Dermis blood vessel endothelial cell (primary cell): ENCODE results near the gene KIAA1328. TPM values are rescaled to one million over a fixed set of nuclear protein-coding genes. Genes with fewer than 3 reads are reported as not detected.
"Not testable (repeated sequence)": the region's sequence is repeated elsewhere in the genome, so short reads cannot be mapped to it uniquely, and the experiment has no call there.

Experiments used
- DNase-seq: peaks from one replicate; pipeline ENCODE4 v3.0.0; 2010
- total RNA-seq: library from RNA; depleted of rRNA; stranded (reverse); fragments of >200 nt; gene quantifications from 2 replicates; pipeline ENCODE4 v1.2.3, GENCODE V29; 2014

The KIAA1328 gene
- total RNA-seq, result 4.4 and 5.3 TPM in 2 replicates

DNA sequence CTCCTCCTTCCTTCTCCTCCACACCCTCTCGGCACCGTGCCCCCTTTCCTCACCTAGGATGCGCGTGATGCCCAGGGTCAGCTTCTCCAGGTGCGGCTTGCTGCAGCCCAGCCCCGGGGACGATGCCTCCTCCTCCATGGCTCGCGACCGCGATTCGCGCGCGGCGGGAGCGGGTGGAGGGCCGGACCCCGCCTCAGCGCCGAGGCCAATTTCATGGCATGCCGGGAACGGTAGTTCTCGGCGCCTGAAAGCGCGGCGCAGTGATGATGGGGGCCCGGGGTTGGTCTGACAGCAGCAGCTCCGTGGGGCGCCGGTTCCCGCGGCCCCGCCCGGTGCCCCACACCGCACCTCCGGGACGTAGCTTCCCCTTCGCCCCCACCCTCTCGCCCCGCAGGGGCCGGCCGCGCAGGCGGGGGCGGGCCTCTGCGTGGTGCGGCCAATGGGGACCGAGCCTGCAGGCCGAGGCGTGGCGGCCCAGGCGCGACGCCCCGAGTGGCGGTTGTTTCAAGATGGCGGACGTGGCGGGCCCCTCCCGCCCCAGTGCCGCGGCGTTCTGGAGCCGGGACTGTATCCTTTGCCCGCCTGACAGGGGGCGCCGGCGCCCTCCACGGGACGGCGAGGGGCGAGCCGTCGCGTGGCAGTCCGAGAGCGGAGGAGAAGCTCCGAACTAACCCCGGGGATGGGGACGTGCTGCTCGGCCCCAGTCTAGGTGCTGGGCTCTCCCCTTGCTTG lies at the start of gene KIAA1328, which contains the start of gene TPGS2:
KIAA1328 (plus strand) TSS at position 498 of the 732 bp plus-strand sequence; CDS start at position 510, 12 bp downstream.
TPGS2 (minus strand) TSS at position 373 of the 732 bp plus-strand sequence; CDS start at position 138, 235 bp downstream.
- peak; percentile 91 for DNase-seq

DNA sequence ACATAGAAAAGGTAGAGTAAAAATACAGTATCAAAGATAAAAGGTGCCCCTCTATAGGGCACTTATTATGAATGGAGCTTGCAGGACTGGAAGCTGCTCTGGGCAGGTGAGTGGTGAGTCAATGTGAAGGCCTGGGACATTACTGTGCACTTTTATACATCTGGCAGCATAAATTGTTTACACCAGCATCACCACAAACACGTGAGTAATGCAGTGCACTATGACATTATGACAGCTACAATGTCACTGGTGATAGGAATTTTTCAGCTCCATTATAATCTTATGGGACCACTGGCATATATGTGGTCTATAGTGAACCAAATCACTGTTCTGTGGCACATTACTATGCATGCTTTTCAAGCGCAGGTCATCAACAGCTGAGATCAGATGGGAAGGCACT lies 48.2 kb upstream of the KIAA1328 start:
- no peak for DNase-seq

DNA sequence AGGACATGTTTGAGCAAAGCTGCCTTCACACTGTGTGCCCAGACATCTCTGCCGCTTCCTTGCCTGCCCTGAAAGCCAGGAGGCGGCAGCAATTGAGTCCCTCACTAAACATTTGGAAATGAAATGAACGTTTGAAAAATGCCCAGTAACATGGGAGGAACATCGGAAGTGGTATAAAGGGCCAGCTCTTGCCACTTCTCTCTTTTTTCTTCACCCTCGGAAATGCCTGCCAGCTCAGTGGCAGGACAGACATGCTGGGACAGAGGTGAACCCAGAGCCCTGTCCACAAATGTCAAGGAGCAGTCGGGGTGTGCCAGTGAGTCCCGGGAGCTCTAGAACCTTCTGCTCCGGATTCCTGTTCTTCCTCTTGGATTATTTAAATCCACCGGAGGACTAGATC lies 46.2 kb upstream of the KIAA1328 start:
- DNase-seq, result no peak

DNA sequence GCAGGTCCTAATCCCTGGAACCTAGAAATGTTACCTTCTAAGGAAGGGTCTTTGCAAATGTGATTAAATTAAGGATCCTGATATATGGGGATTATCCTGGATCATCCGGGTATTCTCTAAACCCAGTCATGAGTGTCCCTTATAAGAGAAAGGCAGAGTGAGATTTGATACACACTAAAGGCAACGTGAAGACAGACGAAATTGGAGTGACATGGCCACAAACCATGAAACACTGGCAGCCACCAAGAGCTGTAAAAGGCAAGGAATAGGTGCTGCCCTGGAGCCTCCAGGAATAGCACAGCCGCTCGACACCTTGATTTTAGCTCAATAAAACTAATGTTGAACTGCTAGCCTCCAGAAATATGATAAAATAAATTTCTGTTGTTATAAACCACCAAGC lies 45.1 kb upstream of the KIAA1328 start:
- no peak for DNase-seq

DNA sequence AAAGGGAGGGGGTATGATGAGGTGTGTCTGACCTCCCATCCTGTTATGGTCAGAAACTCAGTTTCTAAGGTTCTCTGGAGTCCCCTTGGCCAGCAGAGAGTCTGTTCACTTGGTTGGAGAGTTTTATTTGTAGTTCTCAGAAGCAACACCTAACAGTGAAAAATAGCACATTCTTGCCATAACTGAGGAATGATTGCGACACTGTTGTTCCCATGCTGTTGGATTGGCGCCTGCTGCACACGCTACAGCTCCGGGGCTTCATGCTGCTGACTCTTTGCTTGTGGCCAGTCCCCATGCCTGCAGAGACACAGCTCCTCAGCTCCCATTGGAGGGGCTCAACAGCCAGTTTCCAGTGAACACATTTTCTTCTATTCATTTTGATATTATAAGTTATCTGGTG lies 42.2 kb upstream of the KIAA1328 start:
- no peak for DNase-seq

DNA sequence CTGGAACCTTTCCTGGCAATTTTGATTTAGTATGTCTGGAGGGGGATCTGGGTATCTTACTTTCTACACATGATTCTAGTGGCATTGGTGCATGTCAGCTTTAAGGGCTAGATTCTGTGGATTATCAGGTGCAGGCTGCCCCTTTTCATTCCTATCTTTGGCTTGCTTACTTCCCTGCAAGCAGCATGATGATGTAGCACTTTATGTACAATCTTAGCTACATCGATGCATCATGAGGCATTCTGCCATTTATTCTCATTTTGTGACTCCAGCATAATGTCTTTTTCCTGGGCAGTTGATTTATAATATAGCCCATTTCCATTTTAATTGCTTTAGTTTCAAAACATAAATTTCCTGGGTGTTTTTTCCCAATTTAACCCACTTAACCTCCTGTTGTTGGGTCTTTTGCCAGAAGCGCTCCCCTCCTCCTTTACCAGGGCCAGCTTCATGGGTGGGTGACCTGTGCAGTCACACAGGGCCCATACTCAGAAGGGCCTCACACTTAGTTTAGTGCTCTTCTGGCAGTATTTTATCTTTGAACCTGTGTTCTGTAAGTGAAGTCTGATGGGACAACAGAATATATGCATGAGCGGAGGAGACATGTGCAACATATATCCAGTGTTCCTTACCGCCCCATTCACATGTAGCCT lies 36.2 kb upstream of the KIAA1328 start:
- no peak for DNase-seq

DNA sequence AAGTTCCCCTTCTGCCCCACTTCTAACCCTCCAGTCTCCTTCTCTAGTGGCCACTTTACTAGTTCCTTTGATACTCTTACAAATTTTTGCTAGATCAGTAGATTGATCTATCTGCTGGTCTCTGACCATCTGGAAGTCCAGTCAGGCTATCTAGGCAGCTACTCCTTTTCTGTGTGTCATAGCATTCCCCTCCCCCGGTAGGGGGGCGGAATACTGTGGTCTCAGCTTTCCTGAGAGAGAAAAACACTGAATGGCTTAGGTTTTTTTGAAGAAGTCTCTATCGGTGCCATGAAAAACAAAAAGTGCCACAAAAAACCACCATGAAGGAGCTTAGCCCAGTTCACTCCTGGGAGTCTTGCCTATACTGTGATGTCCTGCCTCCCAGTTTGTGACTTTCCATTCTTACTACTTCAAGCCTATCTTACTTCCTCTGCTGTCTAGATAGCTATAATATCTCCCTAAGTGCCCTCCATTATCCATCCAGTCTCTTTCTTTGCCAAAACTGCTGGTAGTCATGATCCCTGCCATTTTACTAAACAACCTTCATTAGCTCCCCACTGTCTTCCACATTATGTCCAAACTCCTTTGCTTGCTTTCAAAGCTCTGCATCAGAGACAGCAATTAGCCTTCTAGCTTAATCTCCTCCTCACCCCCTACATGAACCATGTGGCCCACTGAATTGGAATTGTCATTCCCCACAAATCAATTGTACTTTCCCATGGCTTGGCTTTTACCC lies 30.0 kb upstream of the KIAA1328 start:
- no peak for DNase-seq

DNA sequence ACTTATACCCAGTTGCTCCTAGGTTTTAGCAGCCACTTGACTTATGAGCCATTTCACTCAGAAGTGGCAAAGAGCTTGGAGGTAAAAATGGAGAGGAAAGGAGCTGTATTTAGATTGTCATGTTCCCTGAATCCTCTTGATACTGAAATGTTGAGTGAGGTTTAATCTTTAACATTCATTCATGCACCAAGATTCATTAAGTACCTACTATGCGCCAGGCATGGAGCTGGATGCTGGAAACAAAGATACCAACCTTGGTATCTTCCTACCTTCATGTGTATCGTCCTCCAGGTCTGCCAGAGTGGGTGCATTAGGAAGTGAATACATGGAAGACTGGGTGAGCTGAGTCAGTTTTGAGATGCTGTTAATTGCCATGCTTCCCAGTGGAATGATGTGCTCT lies 23.8 kb upstream of the KIAA1328 start:
- DNase-seq, result no peak

DNA sequence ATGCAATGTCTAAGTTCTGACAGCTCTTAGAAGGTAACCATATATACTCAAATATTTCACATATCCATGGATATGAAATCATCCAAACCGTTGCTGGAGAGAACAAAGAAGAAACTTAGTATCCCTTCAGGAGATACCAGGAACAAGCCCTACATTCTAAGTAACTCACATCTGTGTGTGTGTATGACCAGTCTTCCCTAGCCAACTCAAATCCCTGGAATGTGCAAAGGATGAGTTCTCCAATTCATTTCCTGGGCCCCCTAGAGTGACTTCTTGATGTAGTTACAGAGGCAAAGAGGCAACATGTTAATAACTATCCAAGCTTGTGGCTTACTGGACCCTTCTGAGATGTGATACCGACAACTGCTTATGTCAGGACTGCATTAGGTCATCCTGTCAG lies 20.2 kb upstream of the KIAA1328 start:
- DNase-seq, result no peak

DNA sequence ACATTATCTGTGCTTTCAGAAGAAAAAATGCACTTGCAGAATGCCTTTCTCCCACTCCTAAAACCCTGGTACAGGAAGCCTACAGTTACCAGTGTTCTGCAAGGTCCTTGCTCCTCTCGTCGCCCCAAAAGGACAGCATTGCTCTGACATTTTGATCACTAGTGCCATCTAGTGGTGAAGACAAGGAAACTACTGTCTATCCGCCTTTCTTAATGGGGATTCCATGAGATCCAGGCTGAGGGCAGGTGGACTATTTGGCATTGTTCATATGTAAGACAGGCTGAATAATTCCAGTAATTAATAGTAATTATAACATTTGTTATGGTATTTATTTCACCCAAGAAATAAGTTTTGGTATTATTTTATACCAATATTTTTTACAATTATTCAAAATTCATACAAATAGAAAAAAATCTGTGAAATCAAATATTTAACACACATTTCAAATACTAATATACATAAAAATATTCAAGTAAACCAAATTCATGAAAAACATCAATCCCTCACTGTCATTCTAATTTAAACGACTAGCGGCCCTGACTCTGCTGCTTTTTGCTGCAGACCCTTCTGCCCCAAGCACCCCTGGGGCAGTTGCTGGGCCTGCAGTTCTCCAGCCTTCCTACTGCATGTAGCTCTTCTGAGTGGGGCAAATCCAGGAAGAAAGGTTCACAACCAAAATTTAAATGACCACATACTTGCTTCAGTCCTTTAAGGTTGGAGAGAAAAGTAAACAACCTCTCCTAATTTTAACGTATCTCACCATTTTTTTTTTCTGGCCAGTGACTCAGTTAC lies 19.1 kb upstream of the KIAA1328 start:
- DNase-seq, result peak; percentile 78

DNA sequence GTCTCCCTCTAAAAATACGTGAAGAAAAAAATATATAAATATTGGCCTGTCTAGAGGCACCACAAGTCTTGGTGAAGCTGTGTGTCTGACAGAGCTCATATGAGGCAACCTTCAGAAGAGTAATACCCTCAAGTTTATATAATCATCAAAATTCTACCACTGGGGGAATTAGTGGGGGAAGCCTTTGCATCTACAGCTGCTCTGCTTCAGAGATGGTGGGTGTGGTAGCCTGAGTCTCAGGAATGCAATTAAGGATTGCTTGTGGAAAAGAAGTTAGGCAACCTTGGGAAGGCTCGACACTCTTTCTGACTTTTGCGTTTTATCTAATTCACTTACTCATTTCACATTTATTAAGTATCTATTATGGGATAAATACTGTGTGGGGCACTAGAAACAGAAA lies 17.5 kb upstream of the KIAA1328 start:
- no peak for DNase-seq

DNA sequence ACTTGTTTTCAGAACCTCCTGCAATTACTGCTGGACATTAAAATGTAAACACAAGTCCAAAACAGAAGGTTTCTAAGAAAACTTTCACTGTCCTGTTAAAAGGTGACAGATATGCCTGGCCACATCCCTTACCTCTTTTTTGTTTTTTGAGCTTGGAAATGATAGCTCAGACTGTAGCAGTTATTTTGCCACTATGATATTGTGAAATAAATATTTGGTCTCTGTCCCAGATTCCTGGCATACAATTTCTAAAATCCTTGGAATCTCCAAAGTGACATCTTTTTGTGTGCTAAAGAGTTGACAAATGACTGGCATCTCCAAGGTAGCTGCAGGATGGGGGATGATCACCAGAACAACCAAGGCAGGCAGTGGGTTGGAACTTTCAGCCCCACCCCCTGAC lies 17.0 kb upstream of the KIAA1328 start:
- no peak for DNase-seq

DNA sequence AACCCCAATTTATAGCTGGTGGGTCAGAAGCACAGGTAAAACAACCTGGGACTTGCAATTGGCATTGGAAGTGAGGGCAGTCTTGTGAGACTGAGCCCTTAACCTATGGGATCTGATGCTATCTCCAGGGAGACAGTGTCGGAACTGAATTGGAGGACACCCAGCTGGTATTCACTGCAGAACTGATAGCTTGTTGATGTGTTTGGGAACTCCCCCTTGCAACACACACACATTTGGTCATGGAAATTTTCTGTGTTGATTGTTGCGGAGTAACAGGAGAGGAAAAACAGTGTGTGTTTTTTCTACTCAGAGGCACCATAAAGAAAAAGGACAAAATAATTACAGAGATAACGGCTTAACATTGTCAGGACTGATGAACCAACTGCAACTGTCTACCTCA lies 16.2 kb upstream of the KIAA1328 start:
- no peak for DNase-seq

DNA sequence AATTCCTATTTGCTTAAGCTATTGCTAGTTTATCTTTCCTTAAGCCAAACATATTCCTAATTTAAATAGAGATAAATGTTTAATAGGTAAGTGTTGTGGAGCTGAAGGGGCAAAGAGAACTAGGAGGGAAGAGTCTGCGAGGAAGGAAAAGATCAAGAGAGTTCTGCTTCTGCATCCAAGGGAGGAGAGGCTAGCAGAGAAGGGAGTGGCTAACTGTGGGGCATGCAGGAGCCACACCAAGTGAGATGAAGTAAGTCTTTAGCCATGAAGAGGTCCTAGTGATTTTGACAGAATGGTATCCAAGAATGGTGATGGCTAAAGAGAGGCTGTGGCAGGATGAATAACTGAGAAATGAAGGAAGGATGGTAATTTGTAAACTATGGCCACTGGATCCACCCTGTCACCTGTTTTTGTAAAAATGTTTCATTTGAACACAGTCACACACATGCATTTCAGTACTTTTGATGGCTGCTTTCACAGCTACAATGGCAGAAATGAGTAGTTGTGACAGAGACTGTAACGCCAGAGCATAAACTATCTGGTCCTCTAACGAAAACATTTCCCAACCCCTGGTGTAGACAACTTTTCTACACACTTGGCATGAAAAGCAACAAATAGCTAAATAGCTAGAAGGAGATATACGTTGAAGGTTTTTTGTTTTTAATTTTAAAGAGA lies 15.7 kb upstream of the KIAA1328 start:
- DNase-seq, result no peak

DNA sequence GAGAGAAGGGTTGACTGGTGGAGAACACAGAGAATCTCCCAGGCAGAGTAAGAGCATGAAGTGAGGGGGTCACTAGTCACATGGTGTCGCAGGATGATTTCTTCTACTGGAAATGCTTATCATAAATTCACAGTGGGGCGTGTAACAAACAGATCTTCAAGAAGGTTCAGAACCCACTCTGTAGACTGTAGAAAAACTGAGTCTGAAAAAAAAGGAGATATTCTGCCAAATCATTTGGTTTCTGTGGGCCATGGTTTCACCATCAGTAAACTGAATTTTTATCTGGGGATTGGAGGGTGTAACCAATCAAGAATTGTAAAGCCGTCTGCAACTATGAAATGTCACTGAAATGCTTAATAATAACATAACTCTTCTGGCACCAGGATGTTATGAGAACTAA lies 15.1 kb upstream of the KIAA1328 start:
- no peak for DNase-seq

DNA sequence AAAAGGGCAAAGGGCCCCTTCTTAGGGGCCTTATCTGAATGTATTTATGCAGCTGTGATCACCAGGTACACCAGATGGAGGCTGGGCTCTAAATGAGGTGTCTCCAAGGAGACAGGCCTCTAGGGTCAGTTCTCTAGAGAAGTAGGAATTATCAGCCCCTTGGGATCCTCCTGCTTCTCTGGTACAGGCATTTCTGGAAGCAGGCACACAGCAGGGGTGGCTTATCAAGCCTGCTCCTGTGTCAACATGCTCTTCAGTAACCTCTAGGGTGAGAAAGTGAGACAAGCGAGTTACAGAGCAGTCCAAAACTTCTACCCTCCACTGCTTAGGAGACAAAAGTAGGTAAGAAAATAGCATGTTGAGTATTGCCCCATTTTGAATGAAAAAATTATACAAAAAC lies 13.9 kb upstream of the KIAA1328 start:
- no peak for DNase-seq

DNA sequence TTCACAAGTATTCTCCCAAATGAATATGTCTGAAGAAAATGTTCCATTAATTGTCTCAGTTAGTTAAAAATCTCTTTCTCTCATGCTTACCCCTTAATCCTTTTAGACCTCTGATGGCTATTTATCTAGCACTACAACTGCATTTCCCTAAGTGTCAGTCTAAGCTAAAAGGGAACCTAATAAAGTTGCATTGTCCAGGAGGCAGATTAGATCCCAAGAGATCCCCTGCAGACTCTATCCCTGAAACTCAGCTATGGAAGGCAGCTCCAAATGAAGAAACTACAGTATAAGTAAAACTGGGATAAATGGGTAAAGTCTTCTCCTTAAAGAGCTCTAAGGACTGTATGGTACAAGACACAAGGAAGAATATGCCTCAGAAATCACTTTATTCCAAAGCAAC lies 12.8 kb upstream of the KIAA1328 start:
- DNase-seq, result not testable (repeated sequence)

DNA sequence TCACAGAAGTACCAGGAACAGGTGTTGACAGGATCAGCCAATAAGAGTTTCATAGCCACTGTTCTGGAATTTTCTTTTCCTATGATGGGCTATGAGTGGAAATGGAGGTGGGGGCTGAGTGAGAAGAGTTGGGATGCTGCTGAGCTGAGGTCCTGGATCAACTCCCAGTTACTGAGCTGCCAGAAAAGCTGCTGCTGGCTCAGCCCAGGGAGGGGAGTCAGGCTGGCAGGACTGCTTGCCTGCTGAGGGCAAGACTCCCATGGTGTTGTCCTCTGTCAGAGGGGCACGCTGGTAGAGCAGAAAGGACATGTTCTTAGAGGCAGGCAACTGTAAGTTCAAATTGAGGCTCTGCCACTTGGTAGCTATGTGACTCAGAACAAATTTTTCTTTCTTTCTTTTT lies 11.9 kb upstream of the KIAA1328 start:
- no peak for DNase-seq

DNA sequence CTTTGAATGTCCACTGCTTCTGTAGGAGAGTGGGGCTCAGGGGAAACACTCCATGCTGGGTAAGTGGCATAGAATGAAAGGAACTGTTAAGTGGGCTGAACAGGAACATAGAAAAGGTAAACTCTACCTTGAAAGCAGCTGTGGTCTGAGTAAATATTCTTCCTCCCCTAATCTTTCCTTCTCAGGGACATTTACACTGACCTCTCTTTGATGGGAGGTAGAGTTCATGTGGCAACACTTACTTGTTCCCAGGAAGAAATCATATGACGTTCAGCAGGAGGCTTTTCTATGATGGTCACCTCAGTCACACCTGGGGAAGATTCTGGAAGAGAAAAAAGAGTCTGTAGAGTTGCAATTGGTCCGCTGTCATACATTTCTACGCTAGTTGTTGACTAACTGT lies 10.3 kb upstream of the KIAA1328 start:
- DNase-seq, result no peak

DNA sequence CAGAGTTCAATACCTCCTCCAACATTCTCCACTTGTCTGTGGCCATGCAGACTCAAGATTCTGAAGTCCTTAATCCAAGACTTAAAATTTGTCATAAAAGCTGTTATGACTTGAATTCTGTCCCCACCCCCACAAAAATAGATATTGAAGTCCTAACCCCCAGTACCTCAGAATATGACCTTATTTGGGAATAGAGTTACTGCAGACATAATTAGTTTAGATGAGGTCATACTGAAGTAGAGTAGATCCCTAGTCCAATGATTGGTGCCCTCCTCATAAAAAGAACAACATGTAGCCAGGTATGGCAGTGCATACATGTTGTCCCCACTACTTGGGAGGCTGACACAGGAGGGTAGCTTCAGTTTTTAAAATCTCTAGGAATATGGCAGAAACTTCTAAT lies 9.3 kb upstream of the KIAA1328 start:
- no peak for DNase-seq

DNA sequence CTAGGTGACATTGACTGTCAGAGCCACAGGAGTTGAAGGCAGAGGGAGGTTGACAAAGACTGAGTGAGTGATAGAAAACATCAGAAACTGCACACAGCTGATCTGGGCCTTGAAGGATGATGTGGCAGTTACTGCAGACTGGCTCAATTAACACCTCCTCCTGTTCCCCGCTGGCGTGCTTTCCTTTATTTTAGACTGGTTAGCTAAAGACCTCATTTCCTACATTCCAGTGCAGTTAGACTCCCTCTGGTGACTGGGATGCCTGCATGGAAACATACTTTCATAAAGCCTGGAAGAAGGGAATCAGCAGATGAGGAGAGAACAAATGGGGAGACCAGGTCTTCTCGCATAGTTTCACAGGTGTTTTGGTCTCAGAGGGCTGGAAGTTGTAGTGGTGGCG lies 7.2 kb upstream of the KIAA1328 start:
- DNase-seq, result no peak

DNA sequence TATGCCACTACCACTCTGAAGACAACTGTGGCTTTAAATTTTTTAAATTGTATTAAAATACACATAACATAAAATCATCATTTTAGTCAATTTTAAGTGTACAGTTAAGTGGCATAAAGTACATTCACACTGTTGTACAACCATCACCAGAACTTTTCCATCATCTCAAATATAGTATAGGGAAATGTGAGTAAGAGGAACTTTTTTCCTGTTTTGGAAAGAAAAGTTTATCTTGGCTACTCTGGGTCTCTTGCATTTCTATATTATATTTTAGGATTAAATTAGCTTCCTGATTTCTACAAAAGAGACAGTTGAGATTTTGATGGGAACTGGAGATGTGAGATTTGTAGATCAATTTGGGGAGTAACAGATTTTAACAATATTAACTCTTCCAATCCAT lies 3.4 kb upstream of the KIAA1328 start:
- DNase-seq, result peak; percentile 22
